SK-N-SH (cell line): ENCODE data around the gene KCNQ2. TPM values are rescaled to one million over a fixed set of nuclear protein-coding genes. Genes with fewer than 3 reads are reported as not detected.

Source experiments
- CTCF ChIA-PET: fragments of 300-600, 350-600 bp; formaldehyde crosslinking; extraction: SDS; loops from one replicate; lab custom pipeline; 2021; lab: Yijun Ruan, JAX
- POLR2A ChIA-PET: fragments of 350-600 bp; sonication (Branson Sonifier 250); formaldehyde crosslinking; extraction: SDS; loops from one replicate; lab custom pipeline; 2020; ENCODE audit warnings: antibody characterized with exemption, inconsistent platforms; lab: Yijun Ruan, JAX
- DNase-seq: peaks from one replicate; pipeline ENCODE4 v3.0.0; 2012
- H2AFZ ChIP-seq: fragments of 200-600 bp; sonication (generic); 2 replicates; pipeline ENCODE4 v1.8.1; 2016; ENCODE audit warnings: antibody characterized with exemption, mild to moderate bottlenecking, low read depth
- H3F3A ChIP-seq: fragments of 200-600 bp; sonication (generic); replicated peaks from 2 replicates; pipeline ENCODE3; 2016; ENCODE audit warnings: antibody characterized with exemption, mild to moderate bottlenecking; ENCODE audit not compliant: insufficient read depth
- H3K27ac ChIP-seq, 2 experiments: fragments of 200-500 bp in 1 of 2; fragments of 200-600 bp in 1 of 2; sonication (Bioruptor generic) in 1 of 2; sonication (generic), shearing (Covaris generic) in 1 of 2; 2 replicates each; pipeline versions ENCODE4 v1.5.1 to v1.6.1; 2014 to 2016; ENCODE audit warnings: low read depth in 2 of 2, inconsistent platforms in 1 of 2, low read length in 1 of 2, mild to moderate bottlenecking in 1 of 2, mixed read lengths in 1 of 2
- H3K27me3 ChIP-seq: fragments of 200-600 bp; sonication (generic), shearing (Covaris generic); 2 replicates; pipeline ENCODE4 v1.6.1; 2016; ENCODE audit warnings: mixed run types; ENCODE audit not compliant: insufficient read depth
- H3K36me3 ChIP-seq, 2 experiments: fragments of 200-500 bp in 1 of 2; fragments of 200-600 bp in 1 of 2; sonication (Bioruptor generic) in 1 of 2; sonication (generic) in 1 of 2; replicated peaks in 1 of 2; 2 replicates each; pipeline versions ENCODE3 to v1.5.1; 2014 to 2016; ENCODE audit warnings: low read length in 1 of 2, mild to moderate bottlenecking in 1 of 2; ENCODE audit not compliant: insufficient read depth in 2 of 2, control insufficient read depth in 1 of 2
- H3K4me1 ChIP-seq, 2 experiments: fragments of 200-500 bp in 1 of 2; fragments of 200-600 bp in 1 of 2; sonication (Bioruptor generic) in 1 of 2; sonication (generic), shearing (Covaris generic) in 1 of 2; 2 replicates each; pipeline versions ENCODE4 v1.5.1 to v1.6.1; 2014 to 2016; ENCODE audit warnings: low read depth in 1 of 2, low read length in 1 of 2, mixed run types in 1 of 2; ENCODE audit not compliant: insufficient read depth in 2 of 2, control insufficient read depth in 1 of 2
- H3K4me2 ChIP-seq: fragments of 200-600 bp; sonication (generic), shearing (Covaris generic); 2 replicates; pipeline ENCODE4 v1.6.1; 2017; ENCODE audit warnings: mixed run types
- H3K4me3 ChIP-seq, 2 experiments: fragments of 200-500 bp in 1 of 2; fragments of 200-600 bp in 1 of 2; sonication (Bioruptor generic) in 1 of 2; sonication (generic), shearing (Covaris generic) in 1 of 2; 2 replicates each; pipeline versions ENCODE4 v1.5.1 to v1.8.1; 2014 to 2016; ENCODE audit warnings: low read depth in 2 of 2, inconsistent platforms in 1 of 2, low read length in 1 of 2, mild to moderate bottlenecking in 1 of 2, mixed read lengths in 1 of 2, moderate library complexity in 1 of 2
- H3K79me2 ChIP-seq: fragments of 200-600 bp; sonication (generic); 2 replicates; pipeline ENCODE4 v1.8.1; 2017; ENCODE audit warnings: mild to moderate bottlenecking; ENCODE audit not compliant: insufficient read depth
- H3K9ac ChIP-seq: fragments of 200-600 bp; sonication (generic); 2 replicates; pipeline ENCODE4 v1.6.1; 2017; ENCODE audit warnings: mixed run types
- H3K9me2 ChIP-seq: fragments of 200-600 bp; sonication (generic); 2 replicates; pipeline ENCODE4 v1.6.1; 2017; ENCODE audit warnings: mixed run types
- H3K9me3 ChIP-seq: fragments of 200-600 bp; sonication (generic); 2 replicates; pipeline ENCODE4 v1.6.1; 2017; ENCODE audit warnings: mixed run types, mild to moderate bottlenecking, moderate library complexity
- H4K20me1 ChIP-seq: fragments of 200-600 bp; sonication (generic); 2 replicates; pipeline ENCODE4 v1.6.1; 2017; ENCODE audit warnings: mild to moderate bottlenecking, mixed run types; ENCODE audit not compliant: insufficient read depth
- EZH2phosphoT487 ChIP-seq: fragments of 200-600 bp; sonication (generic); IDR thresholded peaks from 2 replicates; pipeline ENCODE4 v1.6.1; 2017; ENCODE audit warnings: low read depth, mixed run types, mild to moderate bottlenecking, antibody characterized with exemption, moderate library complexity, borderline replicate concordance
- FOSL2 ChIP-seq: IDR thresholded peaks from 2 replicates; pipeline ENCODE4 v1.4.0; 2012; ENCODE audit warnings: low read depth, mild to moderate bottlenecking, moderate library complexity, borderline replicate concordance
- GATA2 ChIP-seq: sonication (generic); formaldehyde crosslinking; IDR thresholded peaks from 2 replicates; pipeline ENCODE4 v1.5.0; 2020; ENCODE audit warnings: mild to moderate bottlenecking, missing genetic modification reagents
- MEF2A ChIP-seq: IDR thresholded peaks from 2 replicates; pipeline ENCODE4 v1.4.0; 2012; ENCODE audit warnings: low read depth, borderline replicate concordance
- NFIC ChIP-seq: IDR thresholded peaks from 2 replicates; pipeline ENCODE4 v1.4.0; 2012; ENCODE audit warnings: borderline replicate concordance
- NRF1 ChIP-seq: IDR thresholded peaks from 2 replicates; pipeline ENCODE4 v1.6.1; 2012; ENCODE audit warnings: low read depth, mild to moderate bottlenecking, low read length
- PBX3 ChIP-seq: IDR thresholded peaks from 2 replicates; pipeline ENCODE4; 2012
- RAD21 ChIP-seq: IDR thresholded peaks from 2 replicates; pipeline ENCODE4 v1.6.1; 2012; ENCODE audit warnings: mild to moderate bottlenecking, low read length
- RFX5 ChIP-seq: IDR thresholded peaks from 2 replicates; pipeline ENCODE4 v1.6.1; 2012; ENCODE audit warnings: mild to moderate bottlenecking, improper control_type of control experiment, low read length
- RXRA ChIP-seq: IDR thresholded peaks from 2 replicates; pipeline ENCODE4 v1.4.0; 2012; ENCODE audit warnings: low read depth, mild to moderate bottlenecking, borderline replicate concordance
- SMC3 ChIP-seq: IDR thresholded peaks from 2 replicates; pipeline ENCODE4 v1.6.1; 2012; ENCODE audit warnings: low read depth, low read length, improper control_type of control experiment
- TCF12 ChIP-seq: IDR thresholded peaks from 2 replicates; pipeline ENCODE4 v1.4.0; 2012
- WGBS: methylation state at CpG from one replicate; pipeline ENCODE4 v1.1.6; 2017; ENCODE audit warnings: low lambda C conversion rate; 5-methylcytosine and 5-hydroxymethylcytosine counted together
- polyA plus RNA-seq, 3 experiments: library from polyadenylated mRNA; depleted of rRNA; stranded (reverse); fragments of >200 nt; gene quantifications; 2 replicates each; pipeline ENCODE4 v1.2.3, GENCODE V29; 2012
- TF ChIP-seq, protein P1 (sequence below): IDR thresholded peaks from 2 replicates; pipeline ENCODE4 v1.4.0; 2012; ENCODE audit warnings: low read depth
- TF ChIP-seq, protein P2 (sequence below): fragments of 150-350 bp; IDR thresholded peaks from 2 replicates; pipeline ENCODE4 v1.6.1; 2016; ENCODE audit warnings: mild to moderate bottlenecking, low read depth, low read length
- TF ChIP-seq, protein P3 (sequence below): IDR thresholded peaks from 2 replicates; pipeline ENCODE4 v1.6.1; 2012; ENCODE audit warnings: mild to moderate bottlenecking, low read depth, low read length, moderate library complexity

The KCNQ2 gene
- polyA plus RNA-seq, 1 of the 3 experiments (the other 2 are of a cell fraction) = 3.9 TPM

DNA sequence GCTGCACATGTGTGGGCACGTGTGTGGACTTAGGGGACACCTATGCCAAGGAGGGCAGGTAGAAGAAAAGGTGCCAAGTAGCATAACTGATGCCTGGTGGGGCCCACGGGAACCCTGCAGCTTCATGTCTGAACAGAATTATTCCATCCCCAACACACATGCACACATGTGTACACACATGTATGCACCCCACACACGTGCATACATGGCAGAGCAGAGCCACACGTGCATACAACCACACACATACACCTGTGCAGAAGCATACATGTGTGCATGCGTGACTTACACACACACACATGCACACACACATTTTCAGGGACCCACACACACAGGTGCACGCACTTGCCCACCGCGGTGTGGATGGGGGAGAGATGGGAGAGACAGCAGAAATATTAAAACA is 59.6 kb downstream of the KCNQ2 start:
- H3K27ac ChIP-seq = no peak overlapping the region
- WGBS = 56% methylated on average over 8 of the region's 8 CpGs
- no peak overlapping the region for H2AFZ ChIP-seq
- no peaks in the 10 kb centered on the region for H3F3A ChIP-seq
- H3K4me1 ChIP-seq = peaks cover 0 to 33% of the 10 kb centered on the region in 2 experiments; a peak in 1 of 4 replicates
- H3K27me3 ChIP-seq = no peaks in the 10 kb centered on the region
- no peaks in the 10 kb centered on the region for H3K79me2 ChIP-seq
- no peaks in the 10 kb centered on the region for H3K9me2 ChIP-seq
- no peak overlapping the region for H3K4me3 ChIP-seq
- no peaks in the 10 kb centered on the region for H3K9me3 ChIP-seq
- H4K20me1 ChIP-seq = no peaks in the 10 kb centered on the region
- POLR2A ChIA-PET = no interaction called here
- CTCF ChIA-PET = interaction anchor here (1.1 kb wide), 1 partner anchor 31 kb away, joined by 3 read pairs; no protein-coding TSS in a partner anchor
- no peaks in the 10 kb centered on the region for H3K36me3 ChIP-seq
- TF ChIP-seq TCF12 (no peak), EZH2phosphoT487 (no peak), SMC3 (no peak), NRF1 (no peak), MEF2A (no peak), NFIC (no peak), RAD21 (no peak), FOSL2 (no peak)
- TF ChIP-seq, protein P1, sequence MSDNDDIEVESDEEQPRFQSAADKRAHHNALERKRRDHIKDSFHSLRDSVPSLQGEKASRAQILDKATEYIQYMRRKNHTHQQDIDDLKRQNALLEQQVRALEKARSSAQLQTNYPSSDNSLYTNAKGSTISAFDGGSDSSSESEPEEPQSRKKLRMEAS = no peak
- no peak overlapping the region for H3K4me2 ChIP-seq
- no peak overlapping the region for H3K9ac ChIP-seq
- DNase-seq = no peak

DNA sequence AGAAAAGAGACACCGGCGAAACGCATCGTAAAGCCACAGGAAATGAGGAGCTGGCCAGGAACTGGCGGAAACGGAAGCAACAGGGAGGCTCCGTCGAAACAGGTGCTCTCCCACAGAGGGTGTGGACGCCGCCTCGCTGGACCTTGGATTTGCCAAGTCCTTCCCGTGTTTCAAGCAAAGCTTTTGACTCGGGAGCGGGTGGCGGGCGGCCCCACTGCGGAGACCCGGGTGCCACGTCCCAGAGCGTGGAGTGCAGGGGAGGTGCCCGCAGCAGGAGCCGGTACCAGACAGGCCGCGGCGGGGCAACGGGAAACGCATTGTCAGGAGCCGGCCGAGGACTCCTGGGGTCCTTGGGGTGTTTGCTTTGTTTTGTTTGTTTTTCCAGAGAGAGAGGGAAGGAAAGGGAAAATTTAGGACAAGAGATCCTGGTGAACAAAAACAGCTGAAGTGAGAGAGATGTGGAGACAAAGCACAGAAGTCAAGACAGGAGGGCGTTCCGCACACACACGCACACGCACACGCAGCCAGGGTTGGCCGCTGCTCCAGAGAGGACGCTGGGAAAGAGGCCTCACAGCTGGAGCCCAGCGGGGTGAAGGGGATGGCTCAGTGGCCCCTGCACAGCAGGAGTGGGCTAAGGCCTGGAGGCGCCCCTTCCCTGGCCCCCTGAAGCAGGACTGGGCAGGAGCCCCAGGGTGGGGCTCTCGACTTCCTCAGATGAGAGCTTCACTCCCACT is 60.4 kb downstream of the KCNQ2 start:
- POLR2A ChIA-PET = no interaction called here
- H4K20me1 ChIP-seq = no peaks in the 10 kb centered on the region
- CTCF ChIA-PET = interaction anchor here (1.0 to 1.1 kb wide), 2 partner anchors 11 to 30 kb away, joined by 3 to 5 read pairs; no protein-coding TSS in a partner anchor
- no peaks in the 10 kb centered on the region for H3K9me2 ChIP-seq
- no peaks in the 10 kb centered on the region for H3K36me3 ChIP-seq
- H3K4me1 ChIP-seq = peaks cover 0 to 26% of the 10 kb centered on the region in 2 experiments; a peak in 1 of 4 replicates
- no peaks in the 10 kb centered on the region for H3K27me3 ChIP-seq
- no peak overlapping the region for H3K9ac ChIP-seq
- H3K27ac ChIP-seq = no peak overlapping the region; a peak in 1 of 4 replicates
- no peaks in the 10 kb centered on the region for H3F3A ChIP-seq
- no peak overlapping the region for H3K4me3 ChIP-seq
- 75% methylated on average over 37 of the region's 39 CpGs for WGBS
- H3K79me2 ChIP-seq = no peaks in the 10 kb centered on the region
- no peaks in the 10 kb centered on the region for H3K9me3 ChIP-seq
- TF ChIP-seq PBX3 (no peak), GATA2 (CRISPR knock-in tag) (no peak), RFX5 (no peak), RXRA (no peak), NFIC (no peak), EZH2phosphoT487 (no peak), NRF1 (no peak), RAD21 (no peak)
- TF ChIP-seq, protein P2, sequence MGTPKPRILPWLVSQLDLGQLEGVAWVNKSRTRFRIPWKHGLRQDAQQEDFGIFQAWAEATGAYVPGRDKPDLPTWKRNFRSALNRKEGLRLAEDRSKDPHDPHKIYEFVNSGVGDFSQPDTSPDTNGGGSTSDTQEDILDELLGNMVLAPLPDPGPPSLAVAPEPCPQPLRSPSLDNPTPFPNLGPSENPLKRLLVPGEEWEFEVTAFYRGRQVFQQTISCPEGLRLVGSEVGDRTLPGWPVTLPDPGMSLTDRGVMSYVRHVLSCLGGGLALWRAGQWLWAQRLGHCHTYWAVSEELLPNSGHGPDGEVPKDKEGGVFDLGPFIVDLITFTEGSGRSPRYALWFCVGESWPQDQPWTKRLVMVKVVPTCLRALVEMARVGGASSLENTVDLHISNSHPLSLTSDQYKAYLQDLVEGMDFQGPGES = no peak
- TF ChIP-seq, protein P1 = no peak
- TF ChIP-seq, protein P3, sequence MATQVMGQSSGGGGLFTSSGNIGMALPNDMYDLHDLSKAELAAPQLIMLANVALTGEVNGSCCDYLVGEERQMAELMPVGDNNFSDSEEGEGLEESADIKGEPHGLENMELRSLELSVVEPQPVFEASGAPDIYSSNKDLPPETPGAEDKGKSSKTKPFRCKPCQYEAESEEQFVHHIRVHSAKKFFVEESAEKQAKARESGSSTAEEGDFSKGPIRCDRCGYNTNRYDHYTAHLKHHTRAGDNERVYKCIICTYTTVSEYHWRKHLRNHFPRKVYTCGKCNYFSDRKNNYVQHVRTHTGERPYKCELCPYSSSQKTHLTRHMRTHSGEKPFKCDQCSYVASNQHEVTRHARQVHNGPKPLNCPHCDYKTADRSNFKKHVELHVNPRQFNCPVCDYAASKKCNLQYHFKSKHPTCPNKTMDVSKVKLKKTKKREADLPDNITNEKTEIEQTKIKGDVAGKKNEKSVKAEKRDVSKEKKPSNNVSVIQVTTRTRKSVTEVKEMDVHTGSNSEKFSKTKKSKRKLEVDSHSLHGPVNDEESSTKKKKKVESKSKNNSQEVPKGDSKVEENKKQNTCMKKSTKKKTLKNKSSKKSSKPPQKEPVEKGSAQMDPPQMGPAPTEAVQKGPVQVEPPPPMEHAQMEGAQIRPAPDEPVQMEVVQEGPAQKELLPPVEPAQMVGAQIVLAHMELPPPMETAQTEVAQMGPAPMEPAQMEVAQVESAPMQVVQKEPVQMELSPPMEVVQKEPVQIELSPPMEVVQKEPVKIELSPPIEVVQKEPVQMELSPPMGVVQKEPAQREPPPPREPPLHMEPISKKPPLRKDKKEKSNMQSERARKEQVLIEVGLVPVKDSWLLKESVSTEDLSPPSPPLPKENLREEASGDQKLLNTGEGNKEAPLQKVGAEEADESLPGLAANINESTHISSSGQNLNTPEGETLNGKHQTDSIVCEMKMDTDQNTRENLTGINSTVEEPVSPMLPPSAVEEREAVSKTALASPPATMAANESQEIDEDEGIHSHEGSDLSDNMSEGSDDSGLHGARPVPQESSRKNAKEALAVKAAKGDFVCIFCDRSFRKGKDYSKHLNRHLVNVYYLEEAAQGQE = no peak
- H3K4me2 ChIP-seq = no peak overlapping the region
- DNase-seq = no peak
- H2AFZ ChIP-seq = no peak overlapping the region
